Activated CD8-positive, alpha-beta memory T cell treated with anti-CD3 and anti-CD28 coated beads for 1 hour (primary cell): ENCODE measurements around the gene FAM3B.

Experiments
- DNase-seq, 2 donors: peaks; one replicate each; pipeline ENCODE4 v3.0.0-alpha.2; 2020; ENCODE audit warnings: low read depth in 1 of 2; ENCODE audit errors: extremely low read depth in 1 of 2

The FAM3B gene

DNA sequence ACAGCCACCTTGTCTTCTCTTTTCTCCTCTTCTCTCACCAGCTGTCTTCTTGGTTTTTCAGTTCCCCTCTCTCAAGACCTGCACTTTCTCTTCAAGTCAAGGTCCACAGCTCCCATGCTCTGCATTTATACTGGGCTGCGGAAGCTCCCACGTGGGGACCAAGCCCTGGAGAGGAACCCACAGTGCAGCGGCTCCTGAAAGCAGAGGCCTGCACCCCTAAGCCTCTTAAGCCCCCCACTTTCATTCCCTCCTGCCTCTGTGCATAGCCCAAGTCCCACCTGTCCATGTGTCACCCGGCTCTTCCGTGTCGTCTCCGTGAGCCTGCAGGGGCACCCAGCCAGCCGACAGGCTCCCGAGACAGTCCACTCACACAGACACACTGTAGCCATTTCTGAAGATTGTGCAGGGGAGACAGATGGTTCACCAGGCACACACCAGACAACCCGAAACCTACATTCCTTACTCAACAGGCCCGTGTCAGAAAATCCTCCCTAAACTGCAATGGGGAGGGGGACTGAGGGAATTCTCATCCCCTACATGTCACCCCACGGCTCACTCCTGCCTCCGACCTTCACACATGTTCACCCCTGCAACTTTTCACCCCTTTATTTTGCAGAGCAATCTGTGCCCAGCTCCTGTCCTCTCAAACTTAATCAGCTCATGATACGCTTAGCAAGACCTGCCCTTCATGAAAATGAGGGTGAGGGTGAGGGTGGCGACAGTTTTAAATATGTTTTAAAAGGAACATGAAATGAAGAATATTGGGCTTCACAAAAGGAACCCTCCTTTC lies 51.5 kb downstream of the FAM3B start:
- DNase-seq: no peak

DNA sequence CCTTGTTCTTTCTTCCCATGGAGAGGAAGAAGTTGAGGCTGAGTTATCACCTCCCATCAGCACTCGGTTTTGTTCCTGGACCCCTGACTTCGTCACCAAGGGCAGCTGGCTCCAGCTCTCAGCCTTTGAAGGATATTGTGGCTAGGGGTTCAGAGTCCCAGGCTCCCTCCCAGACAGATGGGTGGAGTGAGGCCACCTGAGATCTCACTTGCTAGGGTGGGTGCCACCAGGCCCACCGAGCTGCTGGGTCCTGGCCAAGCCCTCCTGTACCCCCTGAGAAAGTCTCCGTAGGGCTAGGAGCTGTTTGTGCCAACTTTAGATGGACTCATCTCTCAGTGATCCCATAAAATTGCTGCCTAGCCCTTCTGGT lies 52.1 kb downstream of the FAM3B start:
- no peak for DNase-seq

GRCh38 chr21:41369105-41369919 lies 52.7 kb downstream of the FAM3B start:
- DNase-seq: no peak

DNA sequence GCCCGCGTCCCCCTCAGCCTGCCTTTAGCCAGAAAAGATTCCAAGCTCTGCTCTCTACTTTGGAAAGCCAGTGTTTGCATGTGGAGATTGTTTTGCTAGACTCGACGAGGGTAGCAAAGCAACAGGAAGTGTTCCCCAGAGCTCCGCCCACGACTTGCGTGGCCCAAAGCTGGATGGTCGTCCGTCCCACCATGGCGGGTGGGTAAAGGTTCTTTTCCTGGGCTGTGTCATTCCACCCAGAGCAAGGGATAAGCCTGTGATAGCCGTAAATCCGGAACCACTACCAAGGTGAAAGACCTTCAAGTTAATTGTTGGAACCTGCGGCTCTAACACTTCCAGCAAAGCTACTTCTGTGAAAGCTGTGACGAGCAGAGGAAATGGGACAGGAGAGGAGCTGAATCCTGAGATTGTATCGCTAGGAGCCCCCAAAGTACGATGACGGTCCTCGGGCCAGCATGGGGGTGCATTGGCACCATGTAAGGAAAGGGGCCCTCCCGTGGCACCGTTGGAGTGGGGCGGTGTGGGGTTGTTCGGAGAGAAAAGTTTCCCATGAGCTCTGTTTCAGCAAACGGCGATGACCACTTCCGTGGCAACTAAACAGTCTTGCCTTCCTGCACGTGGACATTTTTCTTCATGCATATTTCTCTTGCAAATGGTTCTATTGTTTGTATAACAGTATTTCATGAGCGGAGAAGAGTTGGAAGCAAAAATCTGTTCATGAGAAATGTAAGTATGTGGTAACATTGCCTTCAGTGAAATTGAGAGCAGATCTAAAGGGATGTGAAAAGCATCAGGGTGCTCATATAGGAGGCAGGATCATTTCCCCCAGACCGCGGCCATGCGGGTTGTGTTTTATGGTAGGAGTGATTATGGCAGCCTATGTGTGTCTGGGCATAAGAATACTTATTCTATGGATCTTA lies 53.6 kb downstream of the FAM3B start:
- no peak for DNase-seq

GRCh38 chr21:41370840-41371684 lies 54.5 kb downstream of the FAM3B start:
- no peak for DNase-seq

DNA sequence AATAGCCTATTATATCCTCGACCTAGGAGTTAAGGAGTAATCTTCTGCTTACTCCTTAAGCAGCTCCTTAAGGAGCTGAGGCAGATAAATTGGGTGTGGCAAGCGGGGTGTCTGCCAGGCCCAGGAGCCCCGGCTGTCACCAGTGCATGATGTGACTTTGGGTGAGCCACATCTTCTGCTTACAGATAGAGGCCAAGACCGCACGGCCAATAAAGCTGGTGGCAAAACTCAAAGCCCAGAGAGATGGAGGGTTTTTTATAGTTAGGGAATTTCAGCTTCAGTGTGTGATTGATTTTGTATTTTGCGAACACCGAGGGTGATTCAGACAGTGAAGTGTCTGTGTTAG lies 55.1 kb downstream of the FAM3B start:
- no peak for DNase-seq

- DNase-seq: no peak
Measured at GRCh38 chr21:41373253-41373652, 56.7 kb downstream of the FAM3B start.

- no peak for DNase-seq
Measured at GRCh38 chr21:41373763-41374162, 57.2 kb downstream of the FAM3B start.

DNA sequence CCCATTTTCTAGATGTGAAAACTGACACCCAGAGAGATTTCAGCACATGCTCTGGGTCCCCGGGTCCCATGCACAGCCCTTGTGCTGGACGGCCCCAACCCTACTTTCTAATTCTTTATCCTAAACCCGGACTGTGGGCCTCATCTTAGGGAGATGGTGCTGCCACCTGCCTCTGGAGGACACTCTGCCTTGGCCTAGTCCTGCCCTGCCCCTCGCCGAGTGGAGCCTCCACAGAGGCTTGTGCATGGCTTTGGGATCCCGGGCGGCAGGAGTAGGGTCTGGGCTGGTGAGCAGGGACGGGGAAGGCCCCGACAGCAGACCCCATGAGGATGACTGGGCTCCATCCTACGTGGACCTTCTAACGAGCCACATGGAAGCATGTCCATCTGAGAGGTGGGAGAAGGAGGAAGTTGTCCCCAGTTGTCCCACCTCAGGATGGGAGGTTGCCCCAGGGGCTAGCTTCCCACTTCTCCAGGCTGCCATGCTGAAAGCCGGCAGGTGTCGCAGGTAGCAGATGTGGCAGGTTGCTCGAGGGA lies 57.6 kb downstream of the FAM3B start:
- DNase-seq: no peak

- no peak for DNase-seq
Measured at GRCh38 chr21:41374867-41375533, 58.4 kb downstream of the FAM3B start.

- DNase-seq: no peak
Measured at GRCh38 chr21:41375875-41376274, 59.3 kb downstream of the FAM3B start.

- DNase-seq: no peak
Measured at GRCh38 chr21:41377715-41378114, 61.1 kb downstream of the FAM3B start.

- no peak for DNase-seq
Measured at GRCh38 chr21:41378849-41379248, 62.2 kb downstream of the FAM3B start.

DNA sequence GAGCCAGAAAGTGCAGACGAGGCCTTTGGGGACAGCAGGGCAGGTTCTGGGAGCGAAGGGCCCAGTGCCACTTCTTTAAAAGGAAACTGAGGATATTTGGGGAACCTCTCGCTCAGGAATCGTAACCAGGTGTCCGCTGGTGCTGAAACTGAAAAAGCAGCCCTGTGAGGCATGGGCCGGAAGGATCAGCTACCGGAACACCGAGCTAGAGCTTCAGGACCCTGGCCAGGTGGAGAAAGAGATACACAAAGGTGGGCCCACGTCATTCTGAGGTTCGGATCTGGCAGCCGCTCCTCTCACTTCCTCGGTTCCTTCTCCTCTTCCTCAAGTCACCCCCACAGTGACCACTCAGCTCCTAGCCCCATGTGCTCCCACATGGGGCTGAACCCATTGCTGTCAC lies 63.3 kb downstream of the FAM3B start:
- no peak for DNase-seq

GRCh38 chr21:41381731-41382130 lies 65.1 kb downstream of the FAM3B start:
- DNase-seq: no peak

DNA sequence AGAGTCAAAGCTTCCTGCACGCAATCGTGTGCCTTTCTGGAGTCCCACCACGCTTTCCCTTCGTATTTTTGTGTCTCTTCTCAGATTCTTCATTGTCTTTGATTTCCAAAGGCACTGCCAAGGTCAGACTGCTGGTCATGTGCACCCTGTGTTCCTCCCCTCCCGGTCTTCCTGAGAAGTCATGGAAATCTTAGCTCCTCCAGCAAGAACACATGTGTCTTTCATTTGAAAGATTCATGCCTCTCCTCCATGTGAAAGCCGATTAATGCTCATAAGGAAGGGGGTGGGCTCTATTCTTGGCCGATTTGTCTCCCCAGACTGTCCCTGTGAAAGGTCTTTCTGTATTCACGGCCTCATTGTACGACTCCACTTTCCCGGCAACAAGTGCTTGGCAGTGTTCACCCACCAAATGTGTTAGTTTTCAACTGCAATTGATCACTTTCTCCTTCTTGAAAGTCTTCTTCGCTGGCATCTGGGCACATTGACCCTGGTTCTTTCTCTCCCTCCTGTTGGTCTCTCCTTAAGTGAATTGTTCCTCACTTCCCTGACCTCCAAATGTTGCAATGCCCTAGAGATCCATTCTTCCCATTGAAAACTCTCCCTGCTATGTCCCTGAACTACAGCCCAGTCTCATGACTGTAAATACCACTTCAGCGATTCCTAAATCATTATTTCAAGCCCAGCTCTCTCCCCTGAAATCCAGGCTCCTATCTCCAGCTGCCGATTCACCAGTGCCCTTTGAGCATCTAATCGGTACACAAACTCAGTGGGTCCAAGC lies 70.6 kb downstream of the FAM3B start:
- no peak for DNase-seq

GRCh38 chr21:41387824-41388223 lies 71.2 kb downstream of the FAM3B start:
- no peak for DNase-seq

DNA sequence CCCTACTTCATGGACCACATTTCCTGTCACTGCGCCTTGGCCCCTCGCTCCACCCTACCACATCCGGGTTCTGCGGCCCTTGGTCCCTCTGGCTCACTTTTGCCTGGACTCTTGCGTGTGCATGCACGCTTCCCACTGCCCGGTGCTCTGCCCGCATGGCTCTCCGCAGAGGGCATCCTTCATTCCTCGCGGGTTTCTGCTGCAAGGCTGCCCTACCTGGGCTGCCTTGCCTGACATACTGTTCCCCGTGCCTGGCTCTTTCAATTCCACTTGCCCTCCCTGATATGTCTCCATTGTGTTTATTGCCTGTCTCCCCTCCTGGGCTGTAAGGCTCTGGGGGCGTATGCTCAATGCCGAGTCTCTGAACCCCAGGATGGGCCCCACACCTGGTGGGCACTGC lies 71.7 kb downstream of the FAM3B start:
- DNase-seq: no peak
